ENCODE data around the gene SP3.

- no peak for TF ChIP-seq YY1 (IDR thresholded peaks at IDR 0.05; ENCODE audit: insufficient read depth, insufficient read length)
- no peak for TF ChIP-seq ZNF274 (IDR thresholded peaks at IDR 0.05; ENCODE audit: low read depth, low read length)
- no peak for TF ChIP-seq SUZ12 (IDR thresholded peaks at IDR 0.05; ENCODE audit: extremely low read depth, insufficient read depth, insufficient read length)
Measured at GRCh38 chr2:173860566-173860965, 104.6 kb downstream of the SP3 start.
